ENCODE results near the gene EPHX1. TPM values are rescaled to one million over a fixed set of nuclear protein-coding genes. Genes with fewer than 3 reads are reported as not detected.
"Not testable (repeated sequence)": the region's sequence is repeated elsewhere in the genome, so short reads cannot be mapped to it uniquely, and the experiment has no call there.

EPHX1 gene
- total RNA-seq, 1 donor from 2014 or later = 83.7 TPM

DNA sequence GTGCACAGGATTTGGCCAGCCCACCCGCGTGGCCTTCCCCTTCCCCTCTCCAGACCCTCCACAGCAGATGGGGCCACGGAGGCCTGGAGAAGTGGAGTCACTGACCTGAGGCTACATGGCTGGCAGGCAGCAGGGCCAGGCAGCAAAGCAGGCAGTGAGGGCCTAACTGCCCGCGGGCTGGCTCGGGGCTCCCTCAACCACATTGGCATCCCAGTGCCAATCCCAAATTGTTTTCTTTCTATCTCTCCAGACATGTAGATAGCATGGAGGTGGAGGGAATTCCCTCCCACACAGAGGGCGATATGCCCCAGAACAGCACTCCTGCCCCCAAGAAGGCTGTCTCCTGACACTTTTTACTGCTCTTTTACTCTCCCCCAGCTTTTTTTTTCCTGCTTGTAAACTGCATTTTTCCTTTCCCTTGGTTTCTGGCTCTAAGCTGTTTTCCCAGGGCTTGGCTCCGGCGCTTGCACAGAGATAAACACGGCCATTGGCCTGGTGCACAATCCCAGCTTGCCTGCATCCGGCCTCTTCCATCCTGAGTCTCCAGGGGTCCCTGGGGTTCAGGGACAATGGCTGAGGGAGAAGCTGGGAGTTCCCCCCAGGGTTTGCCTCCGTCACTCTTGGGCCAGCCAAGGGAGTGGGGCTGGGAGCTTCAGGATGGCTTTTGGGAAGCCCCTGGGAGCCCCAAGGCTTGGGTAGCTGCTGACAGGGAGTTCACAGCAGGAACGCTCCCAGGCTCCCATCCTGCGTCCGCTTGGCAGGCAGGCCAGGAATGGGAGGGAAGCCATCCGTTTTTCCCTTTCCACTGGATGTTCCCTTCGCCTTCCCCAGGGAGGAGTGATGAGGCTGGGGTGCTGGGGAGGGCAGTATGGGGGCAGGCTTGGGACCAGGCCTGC is 7.0 kb downstream of the EPHX1 start:
- no peak for DNase-seq (ENCODE audit: low read depth)

DNA sequence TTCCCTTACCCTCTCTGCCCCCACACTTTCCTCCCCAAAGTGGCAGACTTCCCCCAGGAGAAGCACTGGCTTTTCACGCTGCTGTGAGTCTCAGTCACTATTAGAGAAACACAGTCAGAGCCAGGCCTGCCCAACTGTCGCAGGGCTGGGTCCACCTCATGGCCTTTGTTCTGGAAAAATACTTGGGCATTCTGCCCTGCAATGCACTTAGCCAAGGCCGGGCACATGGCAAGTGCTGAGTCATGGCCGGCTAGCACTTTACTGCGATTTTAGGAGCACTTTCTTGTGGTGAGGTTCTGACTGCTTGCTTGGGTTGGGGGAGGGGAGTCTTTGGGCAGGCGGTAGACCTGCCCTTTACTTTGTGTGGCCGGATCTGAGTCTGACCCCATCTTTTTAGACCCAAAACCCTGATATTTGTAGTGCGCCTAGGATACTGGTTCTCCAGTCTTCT is 7.7 kb downstream of the EPHX1 start:
- DNase-seq (ENCODE audit: low read depth) = peak; percentile 95

DNA sequence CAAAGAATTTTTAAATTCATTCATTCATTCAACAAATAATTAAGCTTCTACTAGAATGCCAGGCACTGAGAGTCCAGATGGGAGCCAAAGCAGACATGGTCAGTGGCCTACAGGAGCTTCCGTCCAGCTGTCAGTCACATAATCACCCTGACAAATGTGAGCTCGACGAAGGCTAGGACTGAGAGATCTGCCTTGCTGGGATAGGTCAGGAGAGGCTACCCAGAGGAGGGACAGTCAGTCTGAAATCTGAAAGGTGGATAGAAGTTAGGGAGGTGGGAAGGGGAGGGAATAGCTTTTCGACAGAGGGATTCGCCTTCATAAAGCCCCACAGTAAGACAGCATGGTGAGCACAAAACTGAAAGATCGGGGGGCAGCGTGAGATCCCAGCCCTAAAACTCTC is 8.3 kb downstream of the EPHX1 start:
- no peak for DNase-seq (ENCODE audit: low read depth)

DNA sequence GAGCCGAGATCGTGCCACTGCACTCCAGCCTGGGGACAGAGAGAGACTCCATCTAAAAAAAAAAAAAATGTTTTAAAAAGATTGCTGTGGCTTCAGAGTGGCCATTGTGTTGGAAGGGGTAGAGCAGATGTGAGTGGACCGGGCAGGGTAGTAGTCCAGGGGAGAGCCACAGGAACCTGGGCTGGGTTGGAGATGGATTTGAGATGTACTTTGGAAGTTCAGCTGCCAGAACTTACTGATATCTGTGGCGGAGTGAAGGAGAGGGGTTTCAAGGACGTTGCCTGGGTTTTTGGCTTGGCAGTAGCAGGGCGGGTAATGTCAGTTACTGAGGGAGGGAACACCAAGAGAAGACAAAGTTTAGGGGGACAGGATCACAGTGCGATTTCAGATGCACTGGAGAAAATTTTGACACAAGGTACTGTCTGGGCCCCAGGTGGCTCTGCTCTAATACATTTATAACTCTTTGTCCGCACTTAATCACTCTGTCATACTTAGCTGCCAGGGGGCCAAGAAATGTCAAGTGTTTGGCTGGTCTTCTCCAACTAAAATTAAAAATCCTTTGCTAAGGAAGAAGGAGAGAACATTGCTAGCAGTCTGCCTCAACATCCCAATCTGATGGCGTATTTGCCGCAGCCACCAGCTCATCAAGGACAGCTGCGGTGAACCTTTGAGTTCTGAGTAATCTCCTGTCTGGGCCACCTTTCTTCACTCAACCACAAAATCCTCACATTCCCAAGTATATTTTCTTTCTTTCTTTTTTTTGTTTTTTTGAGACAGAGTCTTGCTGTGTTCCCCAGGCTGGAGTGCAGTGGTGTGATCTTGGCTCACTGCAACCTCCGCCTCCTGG is 9.6 kb downstream of the EPHX1 start:
- DNase-seq (ENCODE audit: low read depth) = no peak

DNA sequence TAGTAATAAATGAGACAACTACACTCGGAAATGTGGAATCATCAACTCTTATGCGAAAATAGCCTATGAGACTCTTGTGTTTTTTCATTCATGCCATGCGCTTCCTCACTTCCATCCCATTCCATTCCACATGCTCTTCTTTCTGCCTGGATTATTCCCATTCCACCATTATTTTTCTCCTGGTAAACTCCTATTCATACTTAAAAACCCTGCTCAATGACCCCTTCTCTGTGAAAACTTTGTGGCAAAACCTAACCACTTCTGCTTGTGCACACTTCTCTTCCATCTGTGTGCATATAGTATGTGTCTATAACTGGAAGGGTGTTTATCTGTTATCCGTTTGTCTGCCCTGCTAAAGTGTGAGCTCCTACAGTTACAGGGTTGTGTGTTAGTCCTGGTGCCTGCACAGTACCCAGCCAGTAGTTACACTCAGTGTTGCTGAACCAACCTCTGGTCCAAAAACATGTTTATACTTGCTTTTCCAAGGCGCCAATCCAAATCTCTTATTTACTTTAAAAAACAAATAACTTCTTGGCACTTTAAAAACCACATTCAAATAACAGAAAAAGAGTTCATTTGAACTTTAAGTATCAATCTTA is 10.7 kb downstream of the EPHX1 start:
- DNase-seq (ENCODE audit: low read depth) = no peak

DNA sequence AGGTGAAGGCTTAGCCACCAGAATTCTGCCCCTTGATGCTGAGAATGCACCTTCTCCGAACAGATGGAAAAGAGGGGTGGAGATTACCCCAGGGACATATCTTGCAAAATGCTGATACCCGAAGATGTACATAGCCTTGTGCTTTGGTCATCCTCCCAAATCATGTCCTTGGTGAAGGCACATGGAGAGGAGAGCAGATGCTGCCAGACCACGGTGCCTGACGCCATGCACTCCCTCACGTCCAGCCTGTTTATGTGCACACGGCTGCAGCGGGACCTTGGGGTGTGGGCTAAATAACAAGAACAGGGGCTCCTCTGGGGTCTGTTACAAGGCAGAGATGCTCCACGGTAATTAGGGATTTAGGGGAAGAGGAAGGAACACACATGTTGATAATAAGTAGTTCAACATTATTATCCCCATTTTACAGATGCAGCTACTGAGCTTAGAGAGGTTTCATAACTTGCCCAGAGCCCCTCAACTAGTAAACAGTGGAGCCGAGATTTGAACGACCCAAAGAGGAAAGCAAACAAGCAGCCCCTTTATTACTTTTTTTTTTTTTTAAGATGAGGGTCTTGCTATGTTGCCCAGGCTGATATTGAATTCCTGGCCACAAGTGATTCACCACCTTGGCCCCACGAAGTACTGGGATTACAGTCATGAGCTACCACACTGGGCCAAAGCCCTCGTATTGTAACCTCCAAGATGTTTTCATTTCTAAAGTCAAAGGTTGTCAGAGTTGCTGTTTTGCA is 12.9 kb downstream of the EPHX1 start:
- no peak for DNase-seq (ENCODE audit: low read depth)

DNA sequence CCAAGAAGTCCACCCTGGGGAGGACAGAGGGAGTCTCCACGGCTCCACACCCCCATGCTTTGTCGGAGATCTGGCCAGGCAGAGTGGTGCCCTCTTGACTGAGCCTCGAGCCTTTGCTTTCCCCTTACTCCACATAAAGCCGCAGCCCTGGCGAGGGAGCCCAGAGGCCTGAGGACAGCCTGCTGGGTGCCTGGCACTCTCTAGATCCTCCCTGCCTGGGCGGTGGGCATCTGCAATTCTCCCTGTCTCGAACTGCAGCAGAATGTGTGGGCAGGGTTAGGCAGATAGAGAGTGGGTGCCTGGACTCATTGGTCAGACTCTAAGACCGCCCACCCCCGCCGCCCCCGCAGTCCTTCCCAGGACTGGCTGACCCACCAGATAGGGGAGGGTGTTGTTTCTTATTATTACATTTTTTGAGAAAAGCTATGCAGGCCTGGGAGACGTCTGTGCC is 13.9 kb downstream of the EPHX1 start:
- DNase-seq (ENCODE audit: low read depth) = no peak

DNA sequence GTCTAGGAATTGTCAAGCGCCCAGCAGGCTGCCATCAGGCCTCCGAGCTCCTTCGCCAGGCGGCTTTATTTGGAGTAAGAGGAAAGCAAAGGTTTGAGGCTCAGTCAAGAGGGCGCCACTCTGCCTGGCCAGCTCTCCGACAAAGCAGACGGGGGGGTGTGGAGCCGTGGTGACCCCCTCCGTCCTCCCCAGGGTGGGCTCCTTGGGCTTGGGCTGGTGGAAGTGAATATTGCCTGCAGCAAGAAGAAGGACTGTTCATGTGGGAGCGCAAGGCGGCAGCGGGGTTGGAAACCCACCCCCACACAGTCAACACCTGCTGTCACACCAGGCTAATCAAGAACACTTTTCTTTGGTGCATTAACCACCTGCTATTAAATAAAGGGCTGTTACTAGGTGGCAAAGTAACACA is 14.6 kb downstream of the EPHX1 start:
- DNase-seq (ENCODE audit: low read depth) = no peak

DNA sequence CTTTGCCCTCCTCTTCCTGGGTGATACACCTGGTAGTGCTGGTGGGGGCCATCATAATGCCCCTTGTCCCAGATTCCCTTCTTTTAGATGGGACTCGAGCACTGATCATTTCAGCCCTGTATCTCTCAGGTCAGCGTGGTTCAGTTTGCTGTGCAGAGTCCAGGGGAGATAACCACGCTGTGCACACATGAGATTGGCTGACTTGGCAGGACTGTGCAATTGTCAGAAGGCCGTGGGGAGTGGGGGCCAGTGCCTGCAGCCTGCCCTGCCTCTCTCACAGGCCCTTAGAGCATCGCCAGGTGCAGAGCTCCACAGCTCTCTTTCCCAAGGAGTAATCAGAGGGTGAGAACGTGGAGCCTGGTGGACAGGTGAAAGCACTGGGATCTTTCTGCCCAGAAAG is 15.2 kb downstream of the EPHX1 start:
- no peak for DNase-seq (ENCODE audit: low read depth)

DNA sequence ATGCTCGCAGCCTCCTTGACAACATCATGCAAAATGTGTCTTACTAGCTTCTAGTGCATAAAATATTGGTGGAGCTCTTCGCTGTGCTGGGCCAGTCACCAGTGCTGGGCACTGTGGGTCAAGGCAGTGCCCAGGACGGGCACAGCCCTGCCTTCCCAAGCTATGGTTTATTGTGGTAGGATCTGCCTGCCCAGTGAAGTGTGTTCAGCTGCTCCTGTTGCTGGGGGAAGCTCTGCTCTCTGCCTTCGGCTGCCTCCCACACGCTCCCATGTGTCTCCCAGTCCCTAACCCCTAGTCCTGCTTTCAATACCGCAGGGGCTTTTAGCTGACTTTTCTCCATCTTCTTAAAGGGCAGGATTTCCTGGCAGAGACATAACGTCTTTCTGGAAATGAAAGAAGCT is 15.7 kb downstream of the EPHX1 start:
- no peak for DNase-seq (ENCODE audit: low read depth)

DNA sequence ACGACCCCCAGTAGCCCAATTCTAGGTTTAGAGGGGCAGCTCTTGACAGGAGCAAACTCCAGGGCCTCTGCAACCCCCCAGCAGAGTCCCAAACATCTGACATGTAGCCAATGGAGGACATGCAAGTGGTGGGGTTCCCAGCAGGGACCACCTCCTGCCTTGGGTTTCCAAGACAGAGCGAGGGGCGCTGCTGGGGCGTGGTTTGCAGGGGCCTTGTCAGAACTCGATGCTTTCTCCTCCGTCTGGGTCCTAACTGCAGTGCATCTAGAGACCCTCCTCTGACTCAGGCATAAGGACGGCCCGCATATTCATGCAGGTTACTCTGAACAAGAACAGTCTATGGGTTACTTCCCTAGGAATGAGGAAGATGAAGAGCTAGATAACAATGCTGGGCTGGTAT is 17.2 kb downstream of the EPHX1 start:
- no peak for DNase-seq (ENCODE audit: low read depth)

DNA sequence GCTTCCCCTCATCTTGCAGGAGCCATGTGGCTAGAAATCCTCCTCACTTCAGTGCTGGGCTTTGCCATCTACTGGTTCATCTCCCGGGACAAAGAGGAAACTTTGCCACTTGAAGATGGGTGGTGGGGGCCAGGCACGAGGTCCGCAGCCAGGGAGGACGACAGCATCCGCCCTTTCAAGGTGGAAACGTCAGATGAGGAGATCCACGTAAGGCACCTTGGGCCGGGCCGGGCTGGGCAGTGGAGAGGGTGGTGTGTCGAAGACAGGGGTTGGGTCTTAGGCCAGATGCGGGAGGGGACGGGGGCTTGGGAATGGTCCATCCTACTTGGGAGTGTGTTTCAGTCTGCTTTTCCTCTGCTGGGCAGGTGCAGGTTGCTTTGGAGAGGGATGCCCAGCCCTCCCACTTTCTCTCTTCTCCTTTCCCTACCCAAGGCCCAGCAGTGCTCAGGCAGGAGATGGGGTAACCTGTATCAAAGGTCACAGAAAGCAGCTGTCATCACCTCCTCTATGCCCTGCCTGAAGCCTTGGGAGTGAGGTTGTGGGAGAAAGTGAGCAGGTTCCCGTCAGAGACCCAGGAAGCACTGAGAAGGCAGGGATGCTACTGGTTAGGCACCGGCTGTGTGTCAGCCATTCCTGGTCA is 18.9 kb downstream of the EPHX1 start:
- DNase-seq (ENCODE audit: low read depth) = no peak

DNA sequence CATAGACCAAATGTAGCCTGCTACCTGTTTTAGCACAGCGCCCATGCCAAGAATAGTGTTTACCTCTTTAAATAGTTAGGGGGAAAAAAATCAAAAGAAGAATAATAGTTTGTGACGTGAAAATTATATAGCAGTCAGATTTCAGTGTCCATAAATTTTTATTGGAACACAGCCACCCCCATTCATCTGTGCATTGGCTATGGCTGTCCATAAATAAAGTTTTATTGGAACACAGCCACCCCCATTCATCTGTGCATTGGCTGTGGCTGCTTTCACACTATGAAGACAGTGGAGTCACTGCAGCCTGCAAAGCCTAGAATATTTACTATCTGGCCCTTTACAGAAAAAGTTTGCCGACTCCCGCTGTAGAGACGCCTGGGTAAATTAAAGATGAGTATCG is 20.9 kb downstream of the EPHX1 start:
- no peak for DNase-seq (ENCODE audit: low read depth)

DNA sequence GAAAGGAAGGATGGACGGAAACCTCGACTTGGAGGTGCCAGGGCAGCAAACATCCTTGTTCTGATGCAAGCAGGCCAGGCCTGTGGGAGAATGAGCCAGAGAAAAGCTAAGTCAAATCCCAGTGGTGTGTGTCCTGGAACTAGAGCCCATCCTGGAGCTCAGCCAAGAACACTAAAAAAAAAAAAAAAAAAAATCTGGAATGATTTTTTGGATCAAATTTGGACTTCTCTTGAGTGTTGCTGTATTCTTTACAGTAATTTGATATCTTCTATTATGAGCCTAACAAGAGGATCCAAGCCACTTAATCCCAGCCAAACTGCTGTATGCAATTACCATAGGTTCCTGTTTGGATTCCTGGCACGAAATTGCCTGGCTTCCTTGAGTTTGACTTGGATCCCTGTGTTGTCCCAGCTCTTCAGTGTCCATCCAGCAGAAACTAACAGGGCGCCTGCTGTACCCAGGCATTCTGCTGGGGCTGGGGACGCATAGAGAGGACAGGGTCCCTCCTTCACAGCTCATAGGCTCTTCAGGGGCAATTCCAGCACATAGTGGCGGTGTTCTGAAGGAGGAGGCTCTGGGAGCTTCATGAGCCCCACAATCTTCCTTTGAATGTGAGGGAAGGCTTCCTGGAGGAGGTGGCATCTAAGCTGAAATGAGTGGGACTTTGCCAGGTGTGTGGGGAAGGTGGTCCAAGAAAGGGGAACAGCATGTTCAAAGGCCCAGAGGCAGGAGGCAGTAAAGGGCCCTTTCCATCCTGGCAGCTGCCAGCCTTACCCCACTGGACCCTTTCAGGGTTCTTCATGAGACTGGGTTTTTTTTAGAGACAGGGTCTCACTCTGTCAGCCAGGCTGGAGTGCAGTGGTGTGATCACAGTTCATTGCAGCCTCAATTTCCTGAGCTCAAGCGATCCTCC is 24.7 kb downstream of the EPHX1 start:
- DNase-seq (ENCODE audit: low read depth) = no peak

DNA sequence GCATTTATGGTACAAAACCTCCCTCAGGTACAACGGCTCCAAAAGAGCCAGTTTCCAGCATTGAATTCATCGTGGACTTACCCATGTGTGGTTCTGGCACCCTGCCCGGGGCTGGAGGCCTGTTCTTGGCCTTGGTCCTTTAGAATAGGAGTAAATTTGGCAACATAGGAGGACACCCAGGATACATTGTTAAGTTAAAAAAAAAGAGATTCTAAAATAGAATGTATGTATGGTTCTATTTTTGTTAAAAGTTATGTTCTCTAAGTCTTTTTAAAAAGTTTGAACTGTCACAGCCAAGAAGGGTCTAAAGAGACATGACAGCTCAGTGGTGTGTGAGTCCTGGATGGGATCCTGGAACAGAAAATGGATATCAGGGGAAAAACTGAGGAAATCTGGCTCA is 25.9 kb downstream of the EPHX1 start:
- DNase-seq (ENCODE audit: low read depth) = no peak

DNA sequence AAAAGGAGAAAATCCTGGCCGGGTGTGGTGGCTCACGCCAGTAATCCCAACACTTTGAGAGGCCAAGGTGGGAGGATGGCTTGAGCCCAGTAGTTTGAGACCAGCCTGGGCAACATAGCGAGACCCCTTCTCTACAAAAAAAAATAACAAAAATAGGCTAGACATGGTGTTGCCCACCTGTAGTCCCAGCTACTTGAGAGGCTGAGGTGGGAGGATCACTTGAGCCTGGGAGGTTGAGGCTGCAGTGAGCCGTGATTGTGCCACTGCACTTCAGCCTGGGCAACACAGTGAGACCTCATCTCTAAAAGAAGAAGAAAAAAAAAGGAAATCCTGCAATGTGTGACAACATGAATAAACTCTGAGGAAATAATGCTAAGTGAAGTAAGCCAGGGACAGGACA is 26.4 kb downstream of the EPHX1 start:
- DNase-seq (ENCODE audit: low read depth) = not testable (repeated sequence)

DNA sequence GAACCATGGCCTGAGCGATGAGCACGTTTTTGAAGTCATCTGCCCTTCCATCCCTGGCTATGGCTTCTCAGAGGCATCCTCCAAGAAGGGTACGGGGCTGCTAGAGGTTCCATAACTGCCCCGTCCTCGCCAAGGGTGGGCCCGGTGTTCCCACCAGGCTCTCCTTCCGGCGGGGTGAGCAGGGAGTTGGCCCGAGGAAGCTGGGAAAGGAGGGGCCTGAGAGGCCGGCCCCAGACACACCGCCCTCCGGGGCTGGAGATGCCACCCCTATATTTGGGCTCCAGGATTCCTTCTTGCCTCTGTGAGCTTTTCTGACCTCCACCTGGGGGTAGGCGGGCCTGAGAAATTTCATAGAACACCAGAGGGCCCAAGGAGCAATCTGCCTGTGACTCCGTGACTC is 28.9 kb downstream of the EPHX1 start:
- no peak for DNase-seq (ENCODE audit: low read depth)

DNA sequence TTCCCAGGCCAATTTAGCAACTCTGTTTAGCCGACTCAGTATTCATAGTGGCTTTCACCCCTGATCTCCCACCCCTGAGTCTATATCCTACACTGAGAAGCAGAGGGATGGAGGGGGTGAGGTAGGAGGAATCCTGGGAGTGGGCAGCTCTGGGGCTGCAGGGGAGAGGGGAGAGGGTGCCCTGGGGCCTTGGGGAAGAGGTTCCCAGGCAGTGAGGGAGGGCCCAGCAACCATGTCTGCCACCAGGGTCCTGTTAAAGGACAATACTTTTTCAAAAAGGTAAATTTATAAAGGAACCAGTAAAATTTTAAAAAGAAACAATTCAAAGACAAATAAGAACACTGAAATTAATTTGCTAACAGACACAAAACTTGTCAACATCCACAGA is 30.3 kb downstream of the EPHX1 start:
- no peak for DNase-seq (ENCODE audit: low read depth)

DNA sequence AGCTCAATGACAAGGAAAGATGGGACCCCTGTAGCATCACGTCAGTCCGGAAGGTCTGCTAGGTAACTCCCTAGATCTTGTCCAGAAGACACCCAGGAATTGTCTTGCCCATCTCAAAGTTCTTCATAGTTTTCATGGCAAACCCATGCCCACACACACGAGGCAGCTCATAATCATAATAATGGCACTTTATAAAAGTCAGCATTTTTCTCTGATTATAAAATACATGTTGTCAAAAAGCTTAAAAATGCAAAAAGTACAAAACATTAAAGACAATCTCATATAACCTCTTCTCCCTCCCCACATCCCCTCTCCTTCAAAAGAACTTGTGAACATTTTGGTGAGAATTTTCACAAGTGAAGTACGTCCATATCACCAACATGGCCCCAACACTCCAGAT is 30.8 kb downstream of the EPHX1 start:
- DNase-seq (ENCODE audit: low read depth) = no peak

DNA sequence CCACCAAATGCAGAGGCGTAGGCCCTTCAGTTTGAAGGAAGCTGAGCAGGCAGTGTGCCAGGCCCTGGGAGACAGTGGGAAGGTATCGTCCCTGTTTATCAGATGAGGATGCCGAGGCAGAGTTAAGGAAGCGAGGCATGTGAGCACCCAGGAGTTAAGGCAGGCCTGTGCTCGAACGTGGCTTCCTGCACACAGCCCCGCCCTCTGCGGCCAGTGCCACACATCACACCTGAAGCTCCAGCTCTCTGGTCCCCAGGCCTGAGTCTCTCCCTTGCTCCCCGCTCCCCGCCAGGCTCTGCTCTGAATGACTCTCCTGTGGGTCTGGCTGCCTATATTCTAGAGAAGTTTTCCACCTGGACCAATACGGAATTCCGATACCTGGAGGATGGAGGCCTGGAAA is 32.1 kb downstream of the EPHX1 start:
- DNase-seq (ENCODE audit: low read depth) = no peak
